HG03342 (cell line): ENCODE data around the gene FAM53A.
"Not testable (repeated sequence)": the region's sequence is repeated elsewhere in the genome, so short reads cannot be mapped to it uniquely, and the experiment has no call there.

Experiments
- ATAC-seq: cut with Tn5 transposase; IDR thresholded peaks from one replicate; pipeline ENCODE4 v1.9.1; 2021; ENCODE audit warnings: mild to moderate bottlenecking, moderate library complexity; ENCODE audit not compliant: unreplicated experiment

The FAM53A gene

GRCh38 chr4:1686440-1687036 lies 2.4 kb upstream of the FAM53A start:
- ATAC-seq: no peak

GRCh38 chr4:1685235-1686150 lies 1.4 kb upstream of the FAM53A start:
- ATAC-seq: no peak

- no peak for ATAC-seq
These were observed 557 bp upstream of the FAM53A start for GRCh38 chr4:1684506-1685234.

- no peak for ATAC-seq
These were observed 815 bp downstream of the FAM53A start for GRCh38 chr4:1683261-1683735.

- ATAC-seq: no peak
These were observed 1.3 kb downstream of the FAM53A start for GRCh38 chr4:1682860-1683259.

GRCh38 chr4:1678244-1678643 lies 5.9 kb downstream of the FAM53A start:
- ATAC-seq: no peak

GRCh38 chr4:1676605-1677525 lies 7.2 kb downstream of the FAM53A start:
- no peak for ATAC-seq

GRCh38 chr4:1675802-1676137 lies 8.3 kb downstream of the FAM53A start:
- ATAC-seq: no peak

GRCh38 chr4:1675136-1675801 lies 8.8 kb downstream of the FAM53A start:
- no peak for ATAC-seq

GRCh38 chr4:1674682-1675081 lies 9.4 kb downstream of the FAM53A start:
- no peak for ATAC-seq

GRCh38 chr4:1673671-1674070 lies 10.4 kb downstream of the FAM53A start:
- no peak for ATAC-seq

- not testable (repeated sequence) for ATAC-seq
These were observed 13.1 kb downstream of the FAM53A start for GRCh38 chr4:1671011-1671410.

GRCh38 chr4:1670279-1670678 lies 13.8 kb downstream of the FAM53A start:
- ATAC-seq: no peak

- no peak for ATAC-seq
These were observed 14.3 kb downstream of the FAM53A start for GRCh38 chr4:1669850-1670249.

- ATAC-seq: no peak
These were observed 14.8 kb downstream of the FAM53A start for GRCh38 chr4:1669270-1669669.

GRCh38 chr4:1668488-1668840 lies 15.6 kb downstream of the FAM53A start:
- ATAC-seq: no peak

- ATAC-seq: no peak
These were observed 16.8 kb downstream of the FAM53A start for GRCh38 chr4:1667273-1667672.

GRCh38 chr4:1666391-1666790 lies 17.7 kb downstream of the FAM53A start:
- ATAC-seq: no peak

- no peak for ATAC-seq
These were observed 20.0 kb downstream of the FAM53A start for GRCh38 chr4:1664141-1664540.

- ATAC-seq: no peak
These were observed 20.6 kb downstream of the FAM53A start for GRCh38 chr4:1663549-1663948.
